IMR-90 (cell line): ENCODE measurements around the gene YPEL1. TPM values are rescaled to one million over a fixed set of nuclear protein-coding genes. Genes with fewer than 3 reads are reported as not detected.

ENCODE experiments used
- ATAC-seq: fragments of 200-7000 bp; cut with Tn5 transposase; 2 replicates; pipeline ENCODE4 v1.9.1; 2020; ENCODE audit warnings: low read depth, mild to moderate bottlenecking, moderate library complexity
- BruUV-seq: library from RNA; stranded (reverse); fragments of 400-500 nt; replicated peaks from 2 replicates; lab custom pipeline; 2021; lab: Mats Ljungman, UMichigan
- CTCF ChIA-PET: fragments of 300-600 bp; formaldehyde crosslinking; extraction: SDS; loops from one replicate; lab custom pipeline; 2021; ENCODE audit warnings: antibody characterized with exemption; lab: Yijun Ruan, JAX
- POLR2A ChIA-PET: fragments of 300-600 bp; sonication (Branson Sonifier 250); formaldehyde crosslinking; loops from one replicate; lab custom pipeline; 2022; ENCODE audit warnings: antibody characterized with exemption; ENCODE audit not compliant: unreplicated experiment; lab: Charles Lee
- DNase-seq: peaks from one replicate; pipeline ENCODE4 v3.0.0; 2013
- H2AFZ ChIP-seq: replicated peaks from 2 replicates; pipeline ENCODE3; 2013; ENCODE audit warnings: low read length, mild to moderate bottlenecking; ENCODE audit not compliant: poor library complexity
- H2AK5ac ChIP-seq: 2 replicates; pipeline ENCODE4 v1.6.1; 2013; ENCODE audit warnings: low read depth, low read length, inconsistent platforms
- H2AK9ac ChIP-seq: replicated peaks from 2 replicates; pipeline ENCODE3; 2013; ENCODE audit warnings: mild to moderate bottlenecking, low read depth, low read length, moderate library complexity; ENCODE audit not compliant: poor library complexity
- H2BK120ac ChIP-seq: 2 replicates; pipeline ENCODE4 v1.6.1; 2013; ENCODE audit warnings: low read depth, low read length, inconsistent platforms
- H2BK15ac ChIP-seq: 3 replicates; pipeline ENCODE4 v1.6.1; 2013; ENCODE audit warnings: low read depth, low read length, inconsistent platforms
- H2BK20ac ChIP-seq: 2 replicates; pipeline ENCODE4 v1.6.1; 2013; ENCODE audit warnings: low read depth, mild to moderate bottlenecking, inconsistent platforms, low read length, moderate library complexity
- H2BK5ac ChIP-seq: 2 replicates; pipeline ENCODE4 v1.6.1; 2013; ENCODE audit warnings: mild to moderate bottlenecking, low read depth, low read length, inconsistent platforms; ENCODE audit not compliant: poor library complexity, severe bottlenecking
- H3K14ac ChIP-seq: replicated peaks from 2 replicates; pipeline ENCODE4 v1.6.1; 2013; ENCODE audit warnings: low read depth, low read length, inconsistent platforms
- H3K18ac ChIP-seq: 2 replicates; pipeline ENCODE4 v1.6.1; 2013; ENCODE audit warnings: low read depth, low read length, control low read depth
- H3K23ac ChIP-seq: 2 replicates; pipeline ENCODE4 v1.6.1; 2013; ENCODE audit warnings: low read depth, low read length, inconsistent platforms
- H3K27ac ChIP-seq: 2 replicates; pipeline ENCODE4 v1.5.1; 2013; ENCODE audit warnings: mild to moderate bottlenecking, control low read depth, low read length; ENCODE audit not compliant: insufficient read depth
- H3K27me3 ChIP-seq: 2 replicates; pipeline ENCODE4 v1.6.1; 2013; ENCODE audit warnings: low read length; ENCODE audit not compliant: control insufficient read depth, insufficient read depth
- H3K36me3 ChIP-seq: 2 replicates; pipeline ENCODE4 v1.6.1; 2013; ENCODE audit warnings: low read length, mixed read lengths; ENCODE audit not compliant: control insufficient read depth, insufficient read depth
- H3K4ac ChIP-seq: 2 replicates; pipeline ENCODE4 v1.6.1; 2013; ENCODE audit warnings: low read depth, low read length, inconsistent platforms
- H3K4me1 ChIP-seq: 2 replicates; pipeline ENCODE4 v1.6.1; 2013; ENCODE audit warnings: low read length, mixed read lengths; ENCODE audit not compliant: control insufficient read depth, insufficient read depth
- H3K4me2 ChIP-seq: 2 replicates; pipeline ENCODE4 v1.6.1; 2013; ENCODE audit warnings: low read depth, mild to moderate bottlenecking, control low read depth, low read length, moderate library complexity
- H3K4me3 ChIP-seq: 2 replicates; pipeline ENCODE4 v1.5.1; 2013; ENCODE audit warnings: low read depth, mild to moderate bottlenecking, control low read depth, low read length, moderate library complexity; ENCODE audit not compliant: insufficient read depth
- H3K56ac ChIP-seq: 2 replicates; pipeline ENCODE4 v1.6.1; 2013; ENCODE audit warnings: low read length, inconsistent platforms; ENCODE audit not compliant: insufficient read depth; ENCODE audit errors: extremely low read depth
- H3K79me1 ChIP-seq, 2 experiments: 2 replicates each; pipeline ENCODE4 v1.6.1; 2013; ENCODE audit warnings: low read length in 2 of 2, inconsistent platforms in 1 of 2, low read depth in 1 of 2
- H3K9ac ChIP-seq: 2 replicates; pipeline ENCODE4 v1.6.1; 2013; ENCODE audit warnings: low read depth, low read length, control low read depth
- H3K9me1 ChIP-seq: 2 replicates; pipeline ENCODE4 v1.6.1; 2013; ENCODE audit warnings: low read length, inconsistent platforms; ENCODE audit not compliant: insufficient read depth
- H3K9me3 ChIP-seq: 2 replicates; pipeline ENCODE4 v1.6.1; 2013; ENCODE audit warnings: low read length; ENCODE audit not compliant: control insufficient read depth, insufficient read depth
- H4K20me1 ChIP-seq: 2 replicates; pipeline ENCODE4 v1.6.1; 2013; ENCODE audit warnings: low read length, inconsistent platforms; ENCODE audit not compliant: insufficient read depth
- H4K5ac ChIP-seq: 2 replicates; pipeline ENCODE4 v1.6.1; 2013; ENCODE audit warnings: mild to moderate bottlenecking, low read depth, low read length, control low read depth
- H4K8ac ChIP-seq, 2 experiments: 2 replicates each; pipeline ENCODE4 v1.6.1; 2013; ENCODE audit warnings: low read depth in 2 of 2, low read length in 2 of 2, control low read depth in 1 of 2, inconsistent platforms in 1 of 2
- H4K91ac ChIP-seq: 2 replicates; pipeline ENCODE4 v1.6.1; 2013; ENCODE audit warnings: low read depth, low read length, inconsistent platforms; ENCODE audit not compliant: insufficient read depth
- BHLHE40 ChIP-seq: fragments of 150-350 bp; IDR thresholded peaks from 2 replicates; pipeline ENCODE4 v1.6.1; 2016; ENCODE audit warnings: mild to moderate bottlenecking, low read depth, low read length
- CEBPB ChIP-seq: IDR thresholded peaks from 2 replicates; pipeline ENCODE4 v1.6.1; 2012; ENCODE audit warnings: low read depth, low read length, improper control_type of control experiment
- CTCF ChIP-seq: conservative IDR thresholded peaks from 2 replicates; pipeline ENCODE4 v1.5.1; 2012; ENCODE audit warnings: mild to moderate bottlenecking, low read depth, low read length, improper control_type of control experiment
- FOS ChIP-seq: fragments of 150-350 bp; IDR thresholded peaks from 2 replicates; pipeline ENCODE4 v1.6.1; 2016; ENCODE audit warnings: low read depth, low read length
- MAFK ChIP-seq: IDR thresholded peaks from 2 replicates; pipeline ENCODE4 v1.6.1; 2012; ENCODE audit warnings: low read depth, low read length, improper control_type of control experiment
- NFE2L2 ChIP-seq: fragments of 150-350 bp; IDR thresholded peaks from 2 replicates; pipeline ENCODE4 v1.6.1; 2016; ENCODE audit warnings: low read depth, mild to moderate bottlenecking, low read length
- RCOR1 ChIP-seq: IDR thresholded peaks from 2 replicates; pipeline ENCODE4 v1.6.1; 2012; ENCODE audit warnings: mild to moderate bottlenecking, low read length, improper control_type of control experiment; ENCODE audit not compliant: insufficient replicate concordance
- RFX5 ChIP-seq: IDR thresholded peaks from 2 replicates; pipeline ENCODE4 v1.8.0; 2012; ENCODE audit warnings: low read depth, mild to moderate bottlenecking, low read length, moderate library complexity
- USF2 ChIP-seq: fragments of 150-350 bp; IDR thresholded peaks from 2 replicates; pipeline ENCODE4 v1.6.1; 2017; ENCODE audit warnings: mild to moderate bottlenecking, antibody characterized with exemption, low read length, low read depth
- WGBS, 2 experiments: methylation state at CpG; one replicate each; pipeline versions ENCODE4 v1.1.5 to v1.1.7; 2013; ENCODE audit warnings: missing lambda C conversion rate in 2 of 2; ENCODE audit not compliant: insufficient read length in 1 of 2; ENCODE audit errors: extremely low coverage in 2 of 2; 5-methylcytosine and 5-hydroxymethylcytosine counted together
- dilution Hi-C: fragments of 300-500 bp; cut with HindIII; formaldehyde crosslinking; loops from one replicate; pipeline ENCODE4 v1.14.3; 2018; ENCODE audit warnings: low sequenced_read_pairs; ENCODE audit not compliant: unreplicated experiment
- in situ Hi-C: fragments of 300-500 bp; cut with MboI; formaldehyde crosslinking; loops from 3 replicates; pipeline ENCODE4 v1.14.3; 2019; ENCODE audit warnings: low sequenced_read_pairs, inconsistent platforms, mixed read lengths
- intact Hi-C: fragments of 100-400 bp; cut with micrococcal nuclease; formaldehyde crosslinking; loops from 2 replicates; pipeline ENCODE4 v1.10.0; 2022
- polyA plus RNA-seq, 3 experiments: library from polyadenylated mRNA; depleted of rRNA; stranded (reverse); fragments of >200 nt; gene quantifications; 2 replicates each; pipeline ENCODE4 v1.2.3, GENCODE V29; 2012; ENCODE audit warnings: low replicate concordance in 1 of 3
- total RNA-seq: library from RNA; depleted of rRNA; stranded (reverse); fragments of >200 nt; gene quantifications from 2 replicates; pipeline ENCODE4 v1.2.3, GENCODE V29; 2012

YPEL1 gene
- total and polyA plus RNA-seq, 2 of the 4 experiments (the other 2 are of a cell fraction): 0.72 to 1.3 TPM

- H3K79me1 ChIP-seq: peaks cover 0 to 21% of the 10 kb centered on the region in 2 experiments; a peak in 1 of 4 replicates
- H3K14ac ChIP-seq: no peak overlapping the region
- CTCF ChIA-PET: no interaction called here
- peaks cover 51% of the 10 kb centered on the region for H3K36me3 ChIP-seq
- H2BK15ac ChIP-seq: no peak overlapping the region
- DNase-seq: no peak
- no peak overlapping the region for H2BK20ac ChIP-seq
- H3K9me1 ChIP-seq: peaks cover 26% of the 10 kb centered on the region
- 75% methylated on average over 1 of the region's 6 CpGs; no CpG with 5 or more reads in 1 of the 2 experiments for WGBS, 2 experiments
- no TSS peak for BruUV-seq
- no peak overlapping the region for H3K9ac ChIP-seq
- POLR2A ChIA-PET: no interaction called here
- no peak overlapping the region for H3K4ac ChIP-seq
- no peak overlapping the region for H2AK5ac ChIP-seq
- H4K8ac ChIP-seq: no peak overlapping the region
- no peaks in the 10 kb centered on the region for H3K9me3 ChIP-seq
- H3K4me2 ChIP-seq: no peak overlapping the region
- H2BK120ac ChIP-seq: no peak overlapping the region
- H3K27ac ChIP-seq: no peak overlapping the region
- H4K20me1 ChIP-seq: peaks cover 22% of the 10 kb centered on the region
- no peak overlapping the region for H4K5ac ChIP-seq
- intact Hi-C loops: no loop called here
- H3K4me3 ChIP-seq: no peak overlapping the region
- no peak overlapping the region for H2BK5ac ChIP-seq
- TF ChIP-seq NFE2L2 (no peak), RCOR1 (no peak), RFX5 (no peak), BHLHE40 (no peak), USF2 (no peak), CEBPB (no peak), FOS (no peak), CTCF (no peak), MAFK (no peak)
- dilution Hi-C loops: no loop called here
- no peak overlapping the region for H3K23ac ChIP-seq
- in situ Hi-C loops: no loop called here
- H3K4me1 ChIP-seq: peaks cover 16% of the 10 kb centered on the region
- no peak overlapping the region for H3K18ac ChIP-seq
- H4K91ac ChIP-seq: no peak overlapping the region
- no peaks in the 10 kb centered on the region for H3K27me3 ChIP-seq
- H2AK9ac ChIP-seq: no peak overlapping the region
- H3K56ac ChIP-seq: no peak overlapping the region
- H2AFZ ChIP-seq: no peak overlapping the region
- no peak for ATAC-seq
Observed at GRCh38 chr22:21695430-21696085, 40.0 kb downstream of the YPEL1 start.
